Measurements from ENCODE around the gene TLCD2.
A peak's percentile ranks its signal among the peaks of the same experiment; 100 is the strongest.

The TLCD2 gene

GRCh38 chr17:1737531-1738291 lies 27.5 kb upstream of the TLCD2 start:
- intact Hi-C loops (cut with DNase I), result loop anchor here (5.0 kb wide), 1 partner anchor 40 kb away; no protein-coding TSS in a partner anchor
- no peak for DNase-seq

- DNase-seq, result peak in 41 of 42 donors; percentile 41 to 89 (median 68)
- intact Hi-C loops (cut with DNase I), result loop anchor here (5.0 kb wide), 1 partner anchor 41 kb away; no protein-coding TSS in a partner anchor
Observed at GRCh38 chr17:1736348-1737281, 26.4 kb upstream of the TLCD2 start.

- DNase-seq, result no peak
- intact Hi-C loops (cut with DNase I), result loop anchor here (5.0 kb wide), 1 partner anchor 41 kb away; no protein-coding TSS in a partner anchor
Observed at GRCh38 chr17:1735834-1736347, 25.7 kb upstream of the TLCD2 start.

GRCh38 chr17:1735418-1735817 lies 25.2 kb upstream of the TLCD2 start:
- intact Hi-C loops (cut with DNase I), result loop anchor here (5.0 kb wide), 1 partner anchor 42 kb away; no protein-coding TSS in a partner anchor
- no peak for DNase-seq

- intact Hi-C loops (cut with DNase I), result no loop called here
- peak in 2 of 42 donors; percentile 31 to 52 for DNase-seq
Observed at GRCh38 chr17:1733759-1734158, 23.6 kb upstream of the TLCD2 start.

- no peak for DNase-seq
- intact Hi-C loops (cut with DNase I), result no loop called here
Observed at GRCh38 chr17:1732833-1733321, 22.7 kb upstream of the TLCD2 start.

- intact Hi-C loops (cut with DNase I), result no loop called here
- no peak for DNase-seq
Observed at GRCh38 chr17:1732241-1732832, 22.2 kb upstream of the TLCD2 start.

GRCh38 chr17:1731194-1731506 lies 21.0 kb upstream of the TLCD2 start:
- intact Hi-C loops (cut with DNase I), result no loop called here

GRCh38 chr17:1730326-1731193 lies 20.4 kb upstream of the TLCD2 start:
- intact Hi-C loops (cut with DNase I), result no loop called here

More at GRCh38 chr17:1731194-1731506, 21.0 kb upstream of the TLCD2 start:
- no peak for DNase-seq

GRCh38 chr17:1729966-1730325 lies 19.8 kb upstream of the TLCD2 start:
- no peak for DNase-seq
- intact Hi-C loops (cut with DNase I), result no loop called here

More at GRCh38 chr17:1730326-1731193, 20.4 kb upstream of the TLCD2 start:
- peak in 12 of 42 donors; percentile 23 to 69 (median 48) for DNase-seq

GRCh38 chr17:1727876-1728630 lies 17.9 kb upstream of the TLCD2 start:
- DNase-seq, result no peak
- intact Hi-C loops (cut with DNase I), result no loop called here

GRCh38 chr17:1727258-1727789 lies 17.1 kb upstream of the TLCD2 start:
- no peak for DNase-seq
- intact Hi-C loops (cut with DNase I), result no loop called here

GRCh38 chr17:1726626-1727257 lies 16.6 kb upstream of the TLCD2 start:
- DNase-seq, result no peak

GRCh38 chr17:1725642-1726511 lies 15.7 kb upstream of the TLCD2 start:
- intact Hi-C loops (cut with DNase I), result no loop called here
- no peak for DNase-seq

More at GRCh38 chr17:1726626-1727257, 16.6 kb upstream of the TLCD2 start:
- intact Hi-C loops (cut with DNase I), result no loop called here

- peak in 8 of 42 donors; percentile 19 to 64 (median 39) for DNase-seq
Observed at GRCh38 chr17:1724869-1725641, 14.9 kb upstream of the TLCD2 start.

More at GRCh38 chr17:1724869-1725641, 14.9 kb upstream of the TLCD2 start:
- intact Hi-C loops (cut with DNase I), result loop anchor here (5.0 kb wide), 1 partner anchor 107 kb away; the partner anchor contains the start of gene RPA1
